NT2/D1 (cell line): Measurements from ENCODE around the gene ZSWIM6.

Source experiments
- YY1 ChIP-seq: IDR thresholded peaks from 2 replicates; pipeline ENCODE4 v1.6.1; 2011; ENCODE audit not compliant: insufficient read length, insufficient read depth
- ZNF274 ChIP-seq: IDR thresholded peaks from 2 replicates; pipeline ENCODE4 v1.6.1; 2011; ENCODE audit warnings: mild to moderate bottlenecking, low read depth, low read length

GRCh38 chr5:61523073-61523472 lies 191.0 kb downstream of the ZSWIM6 start:
- TF ChIP-seq YY1 (no peak), ZNF274 (no peak)
